HG03097 (cell line): ENCODE results near the gene AFF3.

Experiments used
- ATAC-seq: cut with Tn5 transposase; IDR thresholded peaks from one replicate; pipeline ENCODE4 v1.9.1; 2021; ENCODE audit not compliant: unreplicated experiment, low FRiP score

AFF3 gene

DNA sequence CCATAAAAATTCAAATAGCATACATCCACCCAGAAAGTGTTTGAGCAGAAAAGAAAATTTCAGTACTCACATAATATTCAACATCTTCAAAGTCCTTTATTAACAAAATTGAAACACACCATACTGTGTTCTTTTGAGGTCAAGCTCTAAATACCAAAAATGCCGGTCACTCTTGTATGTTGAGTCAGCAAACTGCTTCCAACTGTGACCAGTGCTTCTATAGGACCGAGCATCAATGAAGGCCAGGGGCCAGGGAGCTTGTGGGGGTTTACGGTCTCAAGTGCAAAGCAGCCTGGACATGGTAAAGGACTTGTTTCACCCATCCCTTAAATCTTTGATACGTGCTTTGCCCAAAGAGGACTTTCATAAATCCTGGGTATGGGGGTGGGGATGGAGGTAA, 539.9 kb downstream of the AFF3 start:
- ATAC-seq = no peak

DNA sequence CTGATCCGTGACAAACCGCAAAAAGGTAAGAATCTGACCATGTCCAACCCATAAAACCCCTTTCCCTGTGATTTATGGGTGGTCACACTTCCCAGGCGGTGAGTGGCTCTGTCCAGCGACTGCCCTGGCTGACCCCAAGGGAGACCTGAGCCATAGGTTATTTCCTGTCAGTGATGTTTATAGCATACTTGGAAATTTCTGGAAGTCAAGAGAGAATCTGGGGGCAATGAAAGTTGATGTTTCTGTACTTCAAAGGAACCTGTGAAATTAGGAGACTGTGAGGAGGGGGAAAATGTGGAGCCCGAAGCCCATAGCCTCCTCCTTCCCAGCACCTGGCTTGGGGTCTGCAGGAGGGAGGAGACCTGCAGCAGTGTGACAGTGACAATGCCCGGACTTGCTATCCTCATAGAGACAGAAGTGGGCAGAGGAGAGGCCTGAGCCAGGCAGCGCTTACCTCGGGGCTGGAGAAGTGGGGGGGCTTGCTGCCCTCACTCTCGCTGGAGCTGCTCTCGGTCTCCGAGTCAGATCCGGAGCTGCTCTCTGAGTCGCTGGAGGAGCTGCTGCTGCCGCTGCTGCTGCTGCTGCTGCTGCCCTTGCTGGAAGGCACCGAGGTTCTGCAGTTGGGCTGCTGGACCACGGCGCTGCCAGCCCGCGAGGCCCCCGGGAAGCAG, 541.3 kb downstream of the AFF3 start:
- no peak for ATAC-seq

DNA sequence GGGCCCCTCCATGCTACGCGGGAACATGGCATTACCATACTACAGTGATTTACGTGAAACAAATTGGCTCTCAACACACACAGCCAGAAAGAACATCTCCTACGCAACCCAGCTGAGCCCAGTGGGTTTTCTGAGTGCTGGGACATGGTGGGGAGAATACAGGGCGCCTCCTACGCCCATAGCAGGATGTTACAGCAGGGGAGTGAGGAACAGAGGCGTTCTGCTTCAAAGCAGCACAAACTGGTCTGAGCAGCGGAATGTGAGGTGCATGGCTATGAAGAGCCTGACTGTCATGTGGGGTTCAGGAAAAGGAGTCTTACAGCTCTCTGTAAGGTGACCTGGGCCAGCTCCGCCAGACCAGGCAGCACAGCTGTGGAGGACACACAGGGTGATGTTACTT, 543.9 kb downstream of the AFF3 start:
- ATAC-seq = no peak

DNA sequence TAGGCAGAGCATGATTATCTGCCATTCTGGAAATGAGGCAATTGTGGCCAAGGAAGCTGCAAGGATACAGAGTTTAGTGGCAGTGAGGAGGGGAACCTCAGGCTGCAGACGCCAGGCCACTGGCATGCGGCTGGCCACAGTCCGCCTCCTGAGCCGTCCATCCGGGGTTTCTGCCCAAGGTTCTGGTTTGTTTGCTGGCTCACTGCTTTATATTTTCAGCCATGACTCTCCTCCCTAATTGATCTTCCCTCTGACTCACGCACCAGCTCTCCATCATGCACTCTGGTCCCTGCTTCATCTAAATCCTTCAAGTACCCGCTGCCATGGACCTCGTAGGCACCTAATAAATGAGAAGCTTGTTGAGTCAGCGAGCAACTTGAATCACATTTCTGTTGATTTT, 544.8 kb downstream of the AFF3 start:
- ATAC-seq = no peak

DNA sequence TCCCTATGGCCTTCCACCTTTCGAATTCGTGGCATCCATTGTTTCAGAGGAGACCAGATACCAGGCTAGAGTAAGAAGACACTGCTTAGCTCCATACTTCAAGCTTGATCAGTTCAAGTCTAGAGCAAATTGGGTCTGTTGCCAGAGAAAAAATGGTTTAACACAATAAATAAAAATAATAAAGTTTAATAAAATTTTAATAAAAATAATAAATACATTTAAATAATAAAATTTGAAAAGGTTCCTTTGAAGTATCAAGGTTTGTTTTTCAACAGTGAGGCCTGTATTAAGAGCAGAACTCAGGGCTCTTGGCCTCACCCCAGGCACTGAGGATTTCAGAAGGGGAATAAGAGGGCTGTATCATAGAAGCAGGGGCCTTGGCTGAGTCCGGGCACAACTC, 547.0 kb downstream of the AFF3 start:
- ATAC-seq = no peak

DNA sequence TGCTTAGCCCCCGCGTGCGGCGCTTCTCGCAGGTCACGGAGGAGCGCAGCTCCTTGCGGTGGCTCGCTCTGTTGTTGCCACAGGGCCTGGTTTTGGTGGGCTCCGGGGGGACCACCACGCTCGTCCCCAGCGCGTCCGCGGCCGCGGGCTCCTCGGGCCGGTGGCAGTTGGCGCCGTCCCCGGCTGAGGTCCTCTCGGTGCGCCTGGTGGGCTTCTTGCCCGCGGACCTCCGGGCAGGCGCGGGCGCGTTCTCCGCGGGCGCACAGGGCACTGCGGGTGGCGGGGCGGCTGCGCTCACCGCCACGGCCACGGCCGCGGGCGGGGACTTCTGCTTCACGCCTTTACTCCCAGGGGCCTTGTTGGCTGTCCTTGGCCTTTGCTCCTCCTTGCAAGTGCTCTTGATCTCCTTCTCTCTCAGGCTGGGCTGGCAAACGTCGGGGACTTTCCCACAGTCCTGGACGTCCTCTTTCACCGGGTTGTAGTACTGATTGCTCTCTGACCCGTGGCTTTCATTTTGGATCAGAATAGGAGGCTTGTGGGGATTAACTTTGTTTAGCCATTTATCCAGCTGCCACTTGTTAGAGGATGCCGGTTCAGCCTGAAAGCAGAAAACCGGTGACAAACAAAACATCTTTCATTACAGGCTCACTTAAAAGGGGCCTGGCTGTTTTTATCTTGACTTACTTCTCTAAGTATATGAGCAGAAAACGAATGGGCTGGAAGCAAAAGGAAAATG, 548.5 kb downstream of the AFF3 start:
- ATAC-seq = no peak

DNA sequence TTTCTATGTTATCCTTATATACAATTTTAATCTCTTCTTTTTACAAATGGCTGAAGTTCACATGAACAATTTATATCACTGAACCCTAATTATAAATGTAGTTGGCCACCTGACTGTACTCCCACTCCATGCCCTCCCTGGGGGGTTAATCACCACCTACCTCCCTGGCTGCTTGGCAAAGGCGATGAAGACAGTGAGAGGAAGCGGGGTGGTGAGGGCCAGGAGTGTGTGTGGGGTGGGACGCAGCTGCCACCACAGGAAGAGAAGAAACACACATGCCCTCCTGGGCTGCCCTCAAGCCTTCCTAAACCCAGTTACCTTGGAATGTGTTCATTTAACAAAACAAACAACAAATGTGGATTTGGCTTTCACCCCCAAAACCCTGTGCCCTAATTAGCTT, 565.6 kb downstream of the AFF3 start:
- no peak for ATAC-seq

DNA sequence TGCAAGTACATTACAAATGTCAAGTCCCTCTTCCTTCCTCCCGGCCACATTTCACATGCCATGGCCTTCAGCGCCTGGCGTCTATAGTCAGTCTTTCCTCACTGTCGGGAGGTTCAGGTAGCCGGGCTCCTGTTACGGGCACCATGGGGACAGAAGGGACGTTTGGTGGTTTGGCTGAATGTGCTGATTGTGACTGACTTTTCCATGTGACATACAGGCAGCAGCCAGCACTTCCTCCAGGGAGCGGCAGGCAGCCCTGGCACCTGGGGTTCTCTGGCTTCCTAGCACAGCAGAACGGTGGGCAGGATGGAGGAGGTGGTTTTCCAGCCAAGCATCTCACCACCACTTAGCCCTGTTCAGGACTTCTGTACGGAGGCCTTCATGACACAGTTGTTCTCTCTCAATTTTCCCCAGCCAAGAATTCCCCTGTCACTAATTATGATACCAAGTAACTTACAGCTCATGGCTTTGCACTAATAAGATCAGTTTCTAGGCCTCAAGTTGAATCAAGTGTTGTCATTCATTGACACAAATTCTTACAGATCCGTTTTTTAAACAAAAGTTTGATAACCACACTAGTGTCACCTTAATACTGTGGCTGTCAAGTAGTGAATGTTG, 568.6 kb downstream of the AFF3 start:
- no peak for ATAC-seq

DNA sequence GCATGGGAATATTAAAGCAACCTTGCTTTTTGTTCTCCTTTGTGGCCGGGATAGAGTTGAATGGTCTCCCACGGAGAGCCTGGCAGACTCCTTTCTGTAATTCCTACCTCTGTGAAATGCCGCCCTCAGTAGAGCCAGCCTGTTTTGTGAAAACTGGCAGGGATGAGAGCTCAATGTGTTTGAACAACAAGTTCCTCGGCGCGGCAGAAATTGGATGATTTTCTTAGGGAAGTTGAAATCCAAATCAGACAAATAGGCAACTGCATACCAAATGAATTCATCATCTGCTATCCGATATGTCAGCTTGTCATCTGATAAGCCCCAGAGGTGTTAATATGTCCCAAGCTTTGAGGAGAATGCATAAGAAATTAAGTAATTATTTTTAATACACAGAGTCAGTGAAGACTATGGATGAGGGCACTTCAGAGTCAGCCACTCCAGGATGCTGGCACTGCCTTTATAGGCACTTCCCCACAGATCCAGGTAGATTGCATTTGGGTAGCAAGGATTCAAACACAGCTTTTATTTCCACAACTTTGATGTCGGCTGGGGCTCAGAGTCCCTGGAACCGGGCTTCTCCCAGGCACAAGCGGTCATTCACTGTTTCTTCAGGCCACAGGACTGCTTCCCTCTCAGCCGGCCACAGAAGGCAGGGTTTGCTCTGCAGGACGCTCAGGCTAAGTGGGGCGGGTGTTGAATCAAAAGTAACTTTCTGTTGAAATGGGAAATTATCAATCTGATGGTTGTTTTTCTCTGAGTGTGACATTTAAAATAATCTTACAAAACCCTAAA, 569.8 kb downstream of the AFF3 start:
- ATAC-seq = no peak

DNA sequence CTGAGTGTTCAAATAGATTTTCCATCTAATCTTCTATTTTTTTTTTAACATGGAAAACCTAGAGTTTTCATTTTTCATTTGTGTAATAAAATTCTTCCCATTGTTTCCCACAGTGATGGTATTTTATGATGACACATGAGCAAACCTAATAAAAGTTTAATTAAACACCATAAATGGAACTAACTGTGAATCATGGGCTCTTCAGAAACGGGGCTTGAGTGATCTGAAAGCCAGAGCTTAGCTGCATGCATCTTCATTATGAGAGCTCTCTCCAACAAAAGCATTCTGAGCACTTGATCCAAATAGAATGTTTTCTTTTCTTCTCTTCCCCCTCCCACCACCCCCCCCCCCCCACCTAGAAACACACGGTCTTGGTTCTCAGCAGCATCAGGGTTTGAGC, 570.4 kb downstream of the AFF3 start:
- ATAC-seq = no peak

DNA sequence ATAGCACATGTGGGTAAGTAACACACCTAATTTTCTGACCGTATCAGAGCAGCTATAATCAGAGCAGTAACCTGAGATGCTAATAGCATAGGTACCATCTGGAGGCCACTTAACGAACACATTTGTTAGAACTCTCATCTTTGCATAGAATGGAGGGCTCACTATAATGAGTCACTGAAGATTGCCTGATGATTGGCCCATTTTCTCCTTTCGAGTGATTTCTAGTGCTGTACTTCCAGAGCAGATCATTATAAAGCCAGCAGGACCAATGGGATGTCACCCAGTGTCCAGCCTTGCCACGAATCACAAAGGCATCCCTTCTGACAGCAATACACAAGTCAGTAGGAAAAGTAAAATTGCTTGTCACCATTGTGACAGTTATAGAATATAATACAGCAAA, 570.9 kb downstream of the AFF3 start:
- ATAC-seq = no peak

DNA sequence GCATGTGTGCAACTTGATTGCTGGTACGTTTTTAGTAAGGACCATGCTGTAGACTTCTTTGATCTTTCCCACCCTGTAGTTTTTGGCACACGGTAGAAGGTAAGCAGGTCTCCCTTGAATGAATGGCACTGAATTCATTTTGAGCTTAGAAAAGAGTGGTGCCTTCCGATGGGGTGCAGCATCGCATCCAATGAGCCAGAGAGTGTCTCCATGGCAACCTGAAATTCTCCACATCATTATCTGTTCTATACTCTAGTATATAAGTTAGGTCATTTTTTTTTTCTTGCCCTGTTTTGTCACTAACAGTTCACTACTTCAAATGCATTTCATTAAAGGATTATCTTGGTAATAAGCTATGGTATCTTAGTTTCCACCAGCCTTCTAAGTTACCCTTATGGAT, 571.4 kb downstream of the AFF3 start:
- no peak for ATAC-seq

DNA sequence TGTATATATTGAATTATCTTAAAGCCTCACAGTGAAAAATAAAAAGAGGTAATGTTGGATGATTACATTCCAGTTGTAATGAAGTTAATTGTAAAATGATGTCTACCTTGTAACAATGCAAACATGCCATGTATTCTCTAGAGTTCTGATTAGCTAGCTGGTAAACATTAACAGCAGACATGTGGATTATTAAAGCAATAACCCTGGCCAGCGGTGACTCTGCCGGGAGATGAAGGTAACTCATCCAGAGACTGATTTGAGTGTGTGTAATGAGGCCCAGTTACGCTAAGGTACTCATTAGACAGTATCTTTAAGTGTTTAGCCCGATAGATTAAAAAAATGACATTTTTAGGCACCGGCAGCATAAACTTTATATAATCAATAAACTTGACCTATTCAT, 573.0 kb downstream of the AFF3 start:
- ATAC-seq = no peak

DNA sequence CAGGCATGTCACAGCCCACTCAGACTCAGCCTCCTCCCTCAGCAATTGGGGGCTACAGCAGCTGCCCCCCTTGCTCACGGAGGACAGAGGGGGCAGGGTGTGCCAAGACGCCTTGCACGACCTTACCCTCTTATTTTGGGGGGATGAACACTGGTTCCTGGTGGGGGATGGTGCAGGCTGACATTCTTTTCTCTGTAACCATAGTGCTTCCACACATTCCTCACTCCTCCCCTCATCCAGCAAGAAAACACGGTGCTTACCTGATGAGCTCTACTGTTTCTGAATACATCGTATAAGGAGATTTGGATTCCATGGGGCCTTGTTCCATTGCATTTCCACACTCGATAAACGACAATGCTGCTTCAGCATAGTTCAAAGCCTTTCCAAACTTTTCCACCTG, 577.2 kb downstream of the AFF3 start:
- ATAC-seq = no peak

DNA sequence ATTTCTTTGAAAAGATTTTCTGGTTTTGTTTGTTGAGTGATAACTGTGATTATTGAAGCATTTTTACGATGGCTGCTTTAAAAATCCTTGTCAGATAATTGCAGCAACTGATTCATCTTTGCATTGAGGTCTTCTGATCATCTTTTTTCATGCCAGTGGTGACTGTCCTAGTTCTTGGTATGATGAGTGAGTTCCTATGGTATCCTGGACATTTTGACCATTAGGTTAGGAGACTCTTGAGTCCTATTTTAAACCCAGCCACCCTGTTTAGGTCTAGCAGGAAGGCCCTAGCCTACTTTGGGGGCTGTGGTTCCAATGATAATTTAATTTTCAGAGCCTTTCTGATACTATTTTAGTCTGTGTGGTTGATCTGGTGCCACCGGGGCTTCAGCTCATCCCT, 579.9 kb downstream of the AFF3 start:
- ATAC-seq = no peak

DNA sequence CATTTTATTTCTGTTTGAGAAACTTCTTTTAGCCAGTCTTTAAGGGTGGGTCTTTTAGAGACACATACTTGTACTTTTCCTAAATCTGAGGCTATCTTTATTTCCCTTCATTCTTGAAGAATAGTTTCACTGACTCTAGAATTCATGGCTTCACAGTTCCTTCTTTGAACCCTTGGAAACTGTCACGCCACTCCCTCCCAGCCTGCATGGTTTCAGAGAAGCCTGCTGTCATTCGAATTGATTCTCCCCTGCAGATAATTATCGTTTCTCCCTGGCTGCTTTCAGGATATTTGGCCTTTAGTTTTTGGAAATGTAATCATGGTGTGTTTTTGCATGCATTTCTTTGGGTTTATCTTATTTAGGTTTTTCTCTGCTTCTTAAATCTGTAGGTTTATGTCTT, 580.6 kb downstream of the AFF3 start:
- ATAC-seq = no peak

DNA sequence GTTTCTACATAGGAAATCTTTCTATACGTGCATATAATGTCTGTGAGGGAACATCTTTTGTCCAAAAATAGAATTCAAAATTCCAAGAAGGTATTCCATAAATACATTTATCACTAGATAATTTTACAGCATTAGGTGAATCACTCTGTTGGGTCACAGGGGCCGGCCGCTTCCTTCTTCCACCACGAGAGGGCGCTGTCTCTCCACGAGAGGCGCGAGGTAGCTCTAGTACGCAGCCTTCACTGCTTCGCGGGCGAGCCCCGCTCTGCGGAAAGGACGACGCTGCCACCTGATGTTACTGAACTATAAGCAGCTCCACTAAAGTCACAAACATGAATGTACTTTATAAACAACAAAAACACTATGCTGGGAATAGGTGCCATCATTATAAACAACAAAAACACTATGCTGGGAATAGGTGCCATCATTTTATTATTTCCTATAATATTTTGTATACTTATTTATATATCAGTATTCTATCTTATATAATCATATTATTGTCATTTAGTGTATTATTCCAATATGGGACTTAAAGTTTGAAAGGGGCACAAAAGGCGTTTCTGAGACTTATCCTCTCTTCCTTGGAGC, 583.2 kb downstream of the AFF3 start:
- ATAC-seq = no peak

DNA sequence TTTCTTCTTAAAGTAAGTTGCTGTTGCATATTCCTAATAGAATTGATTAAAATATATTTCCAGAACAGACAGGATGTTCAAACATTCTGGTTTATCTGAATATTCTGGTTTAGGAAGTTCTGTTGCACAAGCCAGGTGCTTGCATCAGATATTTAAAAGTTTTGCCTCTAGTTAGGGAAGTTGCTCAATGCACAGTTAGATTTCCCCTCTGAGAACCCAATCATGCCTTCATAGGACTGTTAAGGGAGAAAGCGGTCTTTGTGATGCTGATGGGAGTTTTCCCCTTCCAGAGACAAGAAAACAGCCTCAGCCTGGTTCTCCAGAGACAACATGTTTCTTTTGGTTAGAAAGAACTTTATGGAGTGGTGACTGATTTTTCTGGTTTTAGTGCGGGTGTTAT, 587.0 kb downstream of the AFF3 start:
- no peak for ATAC-seq

DNA sequence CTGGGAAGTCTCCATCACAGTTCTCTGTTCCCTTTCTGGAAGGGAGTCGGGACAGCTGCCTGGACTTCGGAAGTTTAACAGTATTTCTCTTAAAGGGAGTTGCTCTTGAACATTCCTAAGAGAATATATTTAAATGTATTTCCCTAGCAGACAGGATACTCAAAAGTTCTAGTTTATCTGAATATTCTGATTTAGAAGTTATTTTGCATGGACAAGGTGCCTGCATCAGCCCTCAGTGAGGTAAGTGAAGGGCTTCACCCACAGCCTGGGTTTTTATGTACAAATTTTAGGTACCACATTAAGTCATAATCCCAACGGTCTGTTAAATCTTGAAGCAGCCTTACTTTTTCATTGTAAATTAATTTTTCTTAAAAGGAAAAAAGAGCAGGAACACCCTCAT, 587.5 kb downstream of the AFF3 start:
- no peak for ATAC-seq

DNA sequence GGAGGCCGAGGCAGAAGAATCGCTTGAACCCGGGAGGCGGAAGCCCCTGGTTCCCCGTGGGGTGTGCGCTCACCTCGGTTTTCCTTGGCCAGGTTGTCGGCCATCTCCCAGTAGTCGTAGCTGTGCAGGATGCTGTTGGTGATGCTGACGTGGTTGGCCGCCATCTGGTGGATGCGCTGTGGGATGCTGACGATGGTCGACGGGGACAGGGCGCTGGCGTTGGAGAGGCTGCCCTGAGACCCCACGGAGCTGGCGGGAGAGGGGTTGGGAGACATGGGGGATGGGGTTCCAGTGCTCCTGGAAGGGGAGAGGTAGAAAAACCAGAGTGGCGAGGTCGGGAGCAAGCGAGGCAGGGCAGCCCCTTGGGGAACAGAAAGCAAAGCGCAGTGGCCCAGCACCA, 588.2 kb downstream of the AFF3 start:
- no peak for ATAC-seq

DNA sequence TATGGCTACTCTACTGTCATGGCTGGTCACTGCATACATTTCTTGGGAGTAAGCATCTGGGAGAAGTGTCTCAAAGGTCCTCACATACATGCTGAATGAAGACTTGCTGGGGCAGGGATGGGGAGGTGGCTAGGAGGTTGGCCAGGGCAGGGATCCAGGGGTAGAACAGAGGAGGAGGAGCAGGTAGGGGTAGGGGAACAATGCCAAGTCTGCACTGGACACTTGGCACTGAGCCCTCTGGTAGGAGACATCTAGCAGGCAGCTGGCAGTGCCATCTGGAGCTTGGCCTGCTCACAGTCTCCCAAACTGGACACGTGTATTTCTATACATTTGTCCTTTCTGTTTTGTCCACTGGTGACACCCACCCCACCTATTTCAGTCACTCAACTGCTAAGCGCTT, 589.9 kb downstream of the AFF3 start:
- ATAC-seq = no peak
